Adrenal gland (tissue), 12 donors: ENCODE measurements around the gene KRT14. TPM values are rescaled to one million over a fixed set of nuclear protein-coding genes. Genes with fewer than 3 reads are reported as not detected.
"Not testable (repeated sequence)": the region's sequence is repeated elsewhere in the genome, so short reads cannot be mapped to it uniquely, and the experiment has no call there.

Experiments
- DNase-seq, 7 donors: peaks; one replicate each; pipeline ENCODE4 v3.0.0-alpha.2; 2019 to 2020
- H3K27ac ChIP-seq, 5 donors: fragments of 200-600 bp; sonication (generic) in 4 of 5; 1 replicate in 3 of 5; 2 replicates in 2 of 5; pipeline versions ENCODE4 v1.5.1 to v1.8.0; 2016 to 2020; ENCODE audit warnings: mild to moderate bottlenecking in 1 of 5
- H3K27me3 ChIP-seq: fragments of 200-600 bp; 2 replicates; pipeline ENCODE4 v1.8.0; 2021
- H3K36me3 ChIP-seq, 2 donors: fragments of 200-600 bp; replicated peaks in 1 of 2; 1 replicate in 1 of 2; 2 replicates in 1 of 2; pipeline versions ENCODE4 v1.5.1 to v1.8.0; 2018 to 2022
- H3K4me1 ChIP-seq, 2 donors: fragments of 200-600 bp; replicated peaks in 1 of 2; 1 replicate in 1 of 2; 2 replicates in 1 of 2; pipeline versions ENCODE4 v1.5.1 to v1.8.0; 2018 to 2021
- H3K4me3 ChIP-seq, 4 donors: fragments of 200-600 bp; sonication (generic) in 3 of 4; one replicate each; pipeline ENCODE4 v1.5.1; 2016 to 2018
- H3K9me3 ChIP-seq, 3 donors: fragments of 200-600 bp; sonication (generic) in 1 of 3; replicated peaks in 1 of 3; 1 replicate in 2 of 3; 2 replicates in 1 of 3; pipeline versions ENCODE4 v1.5.1 to v1.8.0; 2016 to 2021
- POLR2A ChIP-seq, 2 donors: fragments of 450-650 bp; IDR thresholded peaks; one replicate each; pipeline ENCODE4 v1.6.1; 2017; ENCODE audit warnings: antibody characterized with exemption in 2 of 2, mild to moderate bottlenecking in 2 of 2, moderate library complexity in 1 of 2
- WGBS, 4 donors: extraction: QIAGEN DNeasy Blood & Tissue Kit in 2 of 4; methylation state at CpG; one replicate each; pipeline versions ENCODE4 v1.1.5 to v1.1.7; 2013 to 2017; 5-methylcytosine and 5-hydroxymethylcytosine counted together
- intact Hi-C, 2 donors: fragments of 100-400 bp; cut with DNase I; formaldehyde crosslinking; loops; one replicate each; pipeline versions ENCODE4 v1.14.1 to v1.15.0; 2022 to 2023
- polyA plus RNA-seq, 3 donors: library from polyadenylated mRNA; stranded (reverse); fragments of 200-250 nt in 2 of 3; fragments of 350-450 nt in 1 of 3; fragmentation: Illumina TruSeq in 1 of 3; extraction: RNeasy Lipid Tissue Mini Kit (QIAGEN cat#74804) in 1 of 3; gene quantifications; one replicate each; pipeline ENCODE4 v1.2.3, GENCODE V29; 2013 to 2014
- total RNA-seq, 9 donors: library from RNA; depleted of rRNA in 4 of 9; stranded (reverse); fragments of >200 nt in 4 of 9; fragments of 120-200 nt in 1 of 9; fragmentation: NEBNext Ultra II Directional in 1 of 9; extraction: Animal tissue kit (Norgen Biotek cat#: 25700) in 1 of 9; gene quantifications; one replicate each; pipeline versions ENCODE4 v1.1.0 to v1.2.4, GENCODE V29; 2013 to 2023
- TF ChIP-seq, protein P1 (sequence below), 6 experiments: fragments of 450-650 bp in 4 of 6; fragments of 200-600 bp in 2 of 6; sonication (generic) in 1 of 6; IDR thresholded peaks; 1 replicate in 5 of 6; 2 replicates in 1 of 6; pipeline versions ENCODE4 v1.5.1 to v1.8.0; 2016 to 2021; ENCODE audit warnings: antibody characterized with exemption in 6 of 6, mild to moderate bottlenecking in 2 of 6, moderate library complexity in 1 of 6
- donor health status: healthy with polysubstance abuse.
- donor health status: Bipolar disorder and iron deficiency.
- donor health status: DM: yes; HTN: yes; CAD: no.
- donor health status: DM: no; HTN: no; CAD: no.
- donor health status: DM: no; HTN: no; CAD: no.
- donor health status: DM: yes; HTN: yes; CAD: no.

The KRT14 gene
- total and polyA plus RNA-seq, 12 donors, result 0.35 to 1.2 TPM; not detected in 10

- no peak overlapping the region for H3K27ac ChIP-seq
- intact Hi-C loops, result no loop called here
- no peak for TF ChIP-seq POLR2A (IDR thresholded peaks at IDR 0.05)
- TF ChIP-seq, protein P1, sequence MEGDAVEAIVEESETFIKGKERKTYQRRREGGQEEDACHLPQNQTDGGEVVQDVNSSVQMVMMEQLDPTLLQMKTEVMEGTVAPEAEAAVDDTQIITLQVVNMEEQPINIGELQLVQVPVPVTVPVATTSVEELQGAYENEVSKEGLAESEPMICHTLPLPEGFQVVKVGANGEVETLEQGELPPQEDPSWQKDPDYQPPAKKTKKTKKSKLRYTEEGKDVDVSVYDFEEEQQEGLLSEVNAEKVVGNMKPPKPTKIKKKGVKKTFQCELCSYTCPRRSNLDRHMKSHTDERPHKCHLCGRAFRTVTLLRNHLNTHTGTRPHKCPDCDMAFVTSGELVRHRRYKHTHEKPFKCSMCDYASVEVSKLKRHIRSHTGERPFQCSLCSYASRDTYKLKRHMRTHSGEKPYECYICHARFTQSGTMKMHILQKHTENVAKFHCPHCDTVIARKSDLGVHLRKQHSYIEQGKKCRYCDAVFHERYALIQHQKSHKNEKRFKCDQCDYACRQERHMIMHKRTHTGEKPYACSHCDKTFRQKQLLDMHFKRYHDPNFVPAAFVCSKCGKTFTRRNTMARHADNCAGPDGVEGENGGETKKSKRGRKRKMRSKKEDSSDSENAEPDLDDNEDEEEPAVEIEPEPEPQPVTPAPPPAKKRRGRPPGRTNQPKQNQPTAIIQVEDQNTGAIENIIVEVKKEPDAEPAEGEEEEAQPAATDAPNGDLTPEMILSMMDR (IDR thresholded peaks at IDR 0.05), result no peak
- H3K9me3 ChIP-seq, result no peaks in the 10 kb centered on the region
- H3K4me1 ChIP-seq, result no peaks in the 10 kb centered on the region
- no peak overlapping the region for H3K4me3 ChIP-seq
- no peak for DNase-seq
- H3K27me3 ChIP-seq, result no peaks in the 10 kb centered on the region
- WGBS, 4 donors, result 65 to 73% (median 70%) methylated on average over 6 to 11 of the region's 11 CpGs
- H3K36me3 ChIP-seq, result no peaks in the 10 kb centered on the region
Observed at GRCh38 chr17:41617698-41618097, 31.0 kb upstream of the KRT14 start.

DNA sequence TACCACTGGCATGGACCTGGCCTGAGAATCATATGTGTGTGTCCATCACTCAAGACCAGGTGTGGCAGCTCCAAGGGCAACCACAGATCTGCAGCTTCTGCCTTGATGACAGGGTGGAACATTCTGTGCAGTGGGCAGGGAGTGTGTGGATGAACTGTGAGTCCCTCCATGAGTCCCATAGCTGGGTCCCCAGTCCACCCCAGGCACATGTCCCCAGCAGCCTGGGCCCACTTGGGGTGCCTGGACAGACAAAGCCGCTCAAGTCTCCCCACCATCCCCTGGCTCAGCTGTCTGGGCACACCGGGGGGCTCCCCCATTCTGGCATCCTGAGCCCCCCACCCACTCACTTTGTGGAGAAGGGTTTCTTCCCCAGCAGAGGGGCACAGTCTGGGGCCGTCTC is 30.4 kb upstream of the KRT14 start:
- no peak for DNase-seq
- Histone ChIP-seq H3K27me3 (no peaks in the 10 kb centered on the region), H3K4me1 (no peaks in the 10 kb centered on the region), H3K4me3 (no peak overlapping the region), H3K27ac (no peak overlapping the region), H3K36me3 (no peaks in the 10 kb centered on the region), H3K9me3 (no peaks in the 10 kb centered on the region)
- intact Hi-C loops, result no loop called here
- TF ChIP-seq, protein P1 (IDR thresholded peaks at IDR 0.05), result no peak
- TF ChIP-seq POLR2A (IDR thresholded peaks at IDR 0.05), result no peak
- WGBS, 4 donors, result 67 to 88% (median 72%) methylated on average over 2 to 3 of the region's 3 CpGs; no CpG with 5 or more reads in 1 of the 4 donors

DNA sequence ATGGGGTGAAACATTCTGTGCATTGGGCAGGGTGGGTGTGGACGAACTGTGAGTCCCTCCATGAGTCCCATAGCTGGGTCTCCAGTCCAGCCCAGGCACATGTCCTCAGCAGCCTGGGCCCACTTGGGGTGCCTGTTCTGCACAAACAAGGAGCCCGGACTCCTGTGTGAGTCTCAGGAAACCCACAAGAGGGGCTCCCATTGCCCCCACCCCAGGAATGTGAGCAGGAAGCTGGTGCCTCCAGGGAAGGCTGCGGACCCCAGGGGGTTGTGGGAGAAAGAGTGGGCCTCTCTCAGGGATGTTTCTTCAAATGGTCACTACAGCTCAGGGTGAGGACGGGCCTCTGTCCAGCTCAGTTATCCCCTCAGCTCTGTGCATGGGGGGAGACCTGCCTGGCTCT is 29.8 kb upstream of the KRT14 start:
- H3K27me3 ChIP-seq, H3K36me3 ChIP-seq, intact Hi-C loops, H3K9me3 ChIP-seq, H3K27ac ChIP-seq, DNase-seq, H3K4me1 ChIP-seq, H3K4me3 ChIP-seq: not testable (repeated sequence)
- WGBS, 4 donors, result 62 to 89% (median 73%) methylated on average over 3 to 4 of the region's 4 CpGs

GRCh38 chr17:41615454-41615853 is 28.8 kb upstream of the KRT14 start:
- Histone ChIP-seq H3K4me3 (no peak overlapping the region), H3K36me3 (no peaks in the 10 kb centered on the region), H3K4me1 (no peaks in the 10 kb centered on the region), H3K27ac (no peak overlapping the region), H3K9me3 (no peaks in the 10 kb centered on the region), H3K27me3 (no peaks in the 10 kb centered on the region)
- no peak for DNase-seq
- intact Hi-C loops, result no loop called here
- WGBS, 4 donors, result 39 to 80% (median 62%) methylated on average over 1 to 7 of the region's 7 CpGs
- TF ChIP-seq, protein P1 (IDR thresholded peaks at IDR 0.05), result no peak
- TF ChIP-seq POLR2A (IDR thresholded peaks at IDR 0.05), result no peak

GRCh38 chr17:41614767-41615166 is 28.1 kb upstream of the KRT14 start:
- H3K4me1 ChIP-seq, H3K9me3 ChIP-seq, intact Hi-C loops, H3K27me3 ChIP-seq, H3K27ac ChIP-seq, DNase-seq, H3K36me3 ChIP-seq, H3K4me3 ChIP-seq: not testable (repeated sequence)
- WGBS, 4 donors, result 56 to 63% (median 59%) methylated on average over 7 to 9 of the region's 9 CpGs
